Stimulated activated CD8-positive, alpha-beta memory T cell treated with anti-CD3 and anti-CD28 coated beads, Interleukin-15, amount 100 ng/mL, for 24 hours (primary cell): ENCODE measurements around the gene PKD2.
"Not testable (repeated sequence)": the region's sequence is repeated elsewhere in the genome, so short reads cannot be mapped to it uniquely, and the experiment has no call there.

Source experiments
- DNase-seq: peaks from one replicate; pipeline ENCODE4 v3.0.0-alpha.2; 2020; ENCODE audit warnings: low read depth

The PKD2 gene

DNA sequence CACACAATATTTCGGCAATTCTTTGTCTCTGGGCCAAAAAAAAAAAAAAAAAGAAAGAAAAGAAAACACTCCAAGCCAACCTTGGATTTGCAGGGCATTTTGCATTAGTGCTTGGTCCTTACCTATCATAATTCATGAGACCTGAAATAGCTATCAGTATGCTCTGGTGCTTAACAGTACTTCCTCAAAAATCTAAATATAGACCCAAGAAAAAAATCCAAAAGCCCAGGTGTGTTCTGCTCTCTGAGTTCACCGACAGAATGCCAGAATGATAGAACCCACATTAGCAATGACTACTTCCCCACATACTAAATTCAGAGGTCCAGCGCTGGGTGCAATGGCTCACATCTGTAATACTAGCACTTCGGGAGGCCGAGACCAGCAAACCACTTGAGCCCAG, 108.2 kb downstream of the PKD2 start:
- no peak for DNase-seq

DNA sequence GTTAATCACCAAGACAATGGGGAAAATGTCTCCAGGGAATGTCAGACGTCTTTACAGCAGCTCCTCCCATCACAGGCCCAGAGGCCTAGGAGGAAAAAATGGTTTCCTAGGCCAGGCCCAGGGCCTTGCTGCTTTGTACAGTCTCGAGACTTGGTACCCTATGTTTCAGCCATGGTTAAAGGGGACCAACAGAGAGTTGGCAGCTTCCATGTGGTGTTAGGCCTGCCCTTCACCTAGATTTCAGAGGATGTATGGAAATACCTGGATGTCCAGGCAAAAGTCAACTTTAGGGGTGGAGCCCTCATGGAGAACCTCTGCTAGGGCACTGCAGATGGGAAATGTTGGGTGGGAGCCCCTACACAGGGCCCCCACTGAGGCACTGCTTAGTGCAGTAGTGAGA, 112.5 kb downstream of the PKD2 start:
- no peak for DNase-seq

DNA sequence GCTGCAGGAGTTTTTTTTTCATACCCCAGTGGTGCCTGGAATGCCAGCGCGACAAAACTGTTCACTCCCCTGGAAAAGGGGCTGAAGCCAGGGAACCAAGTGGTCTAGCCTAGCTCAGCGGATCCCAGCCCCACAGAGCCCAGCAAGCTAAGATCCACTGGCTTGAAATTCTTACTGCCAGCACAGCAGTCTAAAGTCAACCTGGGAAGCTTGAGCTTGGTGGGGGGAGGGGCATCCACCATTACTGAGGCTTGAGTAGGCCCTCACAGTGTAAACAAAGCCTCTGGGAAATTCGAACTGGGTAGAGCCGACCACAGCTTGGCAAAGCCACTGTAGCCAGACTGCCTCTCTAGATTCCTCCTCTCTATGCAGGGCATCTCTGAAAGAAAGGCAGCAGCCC, 114.8 kb downstream of the PKD2 start:
- DNase-seq = not testable (repeated sequence)
